ENCODE measurements around the gene SPSB2.

Gene SPSB2

DNA sequence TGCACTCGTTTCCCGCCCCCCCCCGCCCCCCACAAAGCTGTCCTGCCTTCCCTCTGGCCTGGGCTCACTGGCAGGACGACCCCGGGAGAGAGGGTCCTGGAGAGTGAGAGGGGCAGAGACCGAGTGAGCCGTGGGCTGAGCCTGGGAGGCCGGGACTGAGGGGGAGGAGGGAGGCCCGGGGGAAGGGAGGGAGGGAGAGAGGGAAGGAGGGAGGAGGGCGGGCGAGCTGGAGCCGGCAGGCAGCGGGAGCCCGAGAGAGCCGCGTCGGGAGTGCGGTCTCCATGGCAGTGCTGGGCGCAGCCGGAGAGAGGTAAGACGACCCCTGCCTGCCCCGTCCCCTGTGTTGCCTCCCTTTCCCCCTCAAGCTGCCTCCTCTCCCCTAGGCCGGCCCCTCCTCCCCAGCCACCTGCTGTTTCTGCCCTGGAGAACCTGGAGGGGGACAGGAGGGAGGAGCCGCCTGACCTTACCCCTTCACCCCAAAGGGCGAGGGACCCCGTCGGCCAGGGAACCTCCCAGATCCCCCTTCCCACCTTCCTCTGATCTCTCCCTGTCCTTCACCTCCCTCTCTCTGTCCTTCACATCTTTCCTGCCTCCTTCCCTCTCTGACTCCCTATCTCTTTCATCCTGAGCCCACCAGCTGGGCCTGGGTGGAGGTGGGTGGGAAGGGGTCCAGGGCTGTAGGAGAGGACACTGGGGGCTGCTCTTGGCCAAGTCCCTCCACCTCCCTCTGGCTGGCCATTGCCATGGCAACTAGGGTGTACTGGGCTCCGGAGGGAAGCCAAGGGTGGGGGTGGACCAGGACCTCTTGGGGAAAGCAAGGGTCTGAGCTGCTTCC lies 51.3 kb downstream of the SPSB2 start, which contains the start of gene GPR162:
TSS of gene GPR162 (plus strand) at position 231 of the 835 bp plus-strand sequence. CDS start 2,078 bp downstream, outside the sequence.
- DNase-seq (ENCODE audit: insufficient read length, low spot score) = no peak
- no peak for TF ChIP-seq SPI1 (IDR thresholded peaks at IDR 0.05; ENCODE audit: low read depth, low read length)
- no peak for TF ChIP-seq POLR2AphosphoS5 (IDR thresholded peaks at IDR 0.05; ENCODE audit: low read depth, low read length)
- TF ChIP-seq PAX5 (IDR thresholded peaks at IDR 0.05; ENCODE audit: insufficient read depth, low read length, severe bottlenecking) = no peak
- TF ChIP-seq TAF1 (IDR thresholded peaks at IDR 0.05; ENCODE audit: low read depth, low read length) = no peak
- TF ChIP-seq POU2F2 (IDR thresholded peaks at IDR 0.05; ENCODE audit: low read depth, low read length) = no peak
- no peak for TF ChIP-seq POLR2A (IDR thresholded peaks at IDR 0.05; ENCODE audit: low read depth, low read length)
- FAIRE-seq = no peak
